GM19328 (cell line): Measurements from ENCODE around the gene FAH.
"Not testable (repeated sequence)": the region's sequence is repeated elsewhere in the genome, so short reads cannot be mapped to it uniquely, and the experiment has no call there.

ENCODE experiments used
- ATAC-seq: cut with Tn5 transposase; IDR thresholded peaks from one replicate; pipeline ENCODE4 v1.9.1; 2021; ENCODE audit warnings: mild to moderate bottlenecking, moderate library complexity; ENCODE audit not compliant: unreplicated experiment

The FAH gene

GRCh38 chr15:80151148-80151547 lies 1.7 kb upstream of the FAH start:
- no peak for ATAC-seq

GRCh38 chr15:80151576-80151975 lies 1.2 kb upstream of the FAH start:
- ATAC-seq: no peak

GRCh38 chr15:80152180-80152895 lies 461 bp upstream of the FAH start:
- peak; percentile 48 for ATAC-seq

GRCh38 chr15:80153900-80154299 lies 1.1 kb downstream of the FAH start:
- no peak for ATAC-seq

DNA sequence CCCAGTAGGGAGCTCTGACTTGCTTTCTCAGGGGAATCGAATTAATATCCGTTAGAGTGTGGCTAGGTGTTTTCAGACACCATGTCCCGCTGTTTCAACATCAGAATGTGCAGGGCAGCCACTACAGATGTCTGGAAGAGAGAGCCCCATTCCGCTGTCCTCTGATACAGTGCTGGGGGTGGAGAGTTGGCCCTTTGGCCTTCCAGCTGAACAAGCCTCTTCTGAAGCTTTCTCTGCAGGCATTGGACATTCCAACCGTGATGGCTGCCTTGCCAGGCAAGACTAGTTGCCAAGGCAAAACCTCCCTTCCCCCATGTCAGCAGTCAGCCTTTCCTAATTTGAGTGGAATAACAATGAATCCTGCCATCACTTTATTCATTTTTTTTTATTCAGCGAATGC lies 1.5 kb downstream of the FAH start:
- no peak for ATAC-seq

- no peak for ATAC-seq
These were observed 2.2 kb downstream of the FAH start for GRCh38 chr15:80155001-80155377.

- ATAC-seq: not testable (repeated sequence)
These were observed 2.8 kb downstream of the FAH start for GRCh38 chr15:80155378-80156175.

- no peak for ATAC-seq
These were observed 3.4 kb downstream of the FAH start for GRCh38 chr15:80156176-80156720.

DNA sequence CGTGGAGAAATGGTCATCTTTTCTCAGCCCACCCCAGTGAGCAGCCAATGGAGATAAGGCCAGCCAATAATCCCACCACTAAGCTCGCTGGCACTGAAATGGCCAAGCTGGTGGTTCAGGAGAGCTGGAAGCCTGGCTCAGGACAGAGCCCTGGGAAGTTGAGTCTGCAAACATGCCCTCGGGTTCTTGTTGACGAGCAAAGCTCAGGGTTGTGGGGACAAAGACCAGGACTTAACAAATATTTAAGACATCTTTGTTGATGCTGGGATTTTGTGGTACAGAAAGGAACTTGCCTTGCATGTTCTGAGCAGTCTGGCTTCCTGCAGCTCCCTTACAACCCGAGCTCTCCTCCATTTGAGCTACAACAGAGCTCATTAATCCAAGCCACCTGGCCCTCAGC lies 4.4 kb downstream of the FAH start:
- no peak for ATAC-seq

- no peak for ATAC-seq
These were observed 6.5 kb downstream of the FAH start for GRCh38 chr15:80159301-80159700.

GRCh38 chr15:80159811-80160569 lies 7.2 kb downstream of the FAH start:
- ATAC-seq: no peak

GRCh38 chr15:80160570-80161156 lies 7.9 kb downstream of the FAH start:
- peak; percentile 61 for ATAC-seq

- no peak for ATAC-seq
These were observed 8.7 kb downstream of the FAH start for GRCh38 chr15:80161468-80162016.

DNA sequence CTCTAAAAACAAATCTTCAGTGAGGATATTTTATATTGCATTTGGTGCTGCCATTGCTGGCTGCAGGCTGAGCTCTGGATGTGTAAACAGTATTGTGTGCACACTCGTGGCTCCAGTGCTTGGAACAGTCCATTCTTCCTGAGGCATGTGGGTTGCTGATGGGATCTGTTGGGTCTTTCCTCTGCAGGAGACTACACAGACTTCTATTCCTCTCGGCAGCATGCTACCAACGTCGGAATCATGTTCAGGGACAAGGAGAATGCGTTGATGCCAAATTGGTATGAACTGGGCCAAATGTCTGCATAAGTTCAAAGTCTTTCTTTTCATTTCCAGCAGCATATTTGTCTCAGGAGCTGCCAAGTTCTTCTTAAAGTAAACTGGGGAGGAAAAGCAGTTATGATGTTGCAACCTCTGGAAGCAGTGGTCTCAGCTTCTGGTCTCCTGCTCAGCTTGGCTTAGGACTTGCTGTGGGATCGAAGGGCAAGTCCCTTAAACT lies 9.3 kb downstream of the FAH start:
- no peak for ATAC-seq

DNA sequence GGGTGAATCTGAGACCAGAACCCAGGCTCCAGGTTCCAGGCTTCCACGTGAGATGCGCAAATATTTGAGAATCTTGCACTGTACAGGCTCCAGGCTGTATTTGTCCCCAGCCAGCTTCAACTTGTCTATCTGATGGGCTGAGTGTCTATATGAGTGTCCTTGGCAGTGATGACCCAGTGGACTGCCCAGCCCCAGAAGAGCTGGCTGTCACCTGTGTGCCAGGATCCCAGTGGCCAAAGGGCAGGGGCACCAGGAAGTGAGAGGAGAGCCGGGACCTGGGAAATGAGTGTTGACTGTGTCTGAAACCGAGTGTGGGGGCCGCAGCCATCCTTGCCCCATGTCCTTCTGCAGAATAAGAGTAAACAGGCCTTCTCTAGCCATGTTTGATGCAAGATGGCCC lies 10.4 kb downstream of the FAH start:
- no peak for ATAC-seq

- ATAC-seq: no peak
These were observed 11.1 kb downstream of the FAH start for GRCh38 chr15:80163897-80164296.

- no peak for ATAC-seq
These were observed 15.1 kb downstream of the FAH start for GRCh38 chr15:80167936-80168335.

DNA sequence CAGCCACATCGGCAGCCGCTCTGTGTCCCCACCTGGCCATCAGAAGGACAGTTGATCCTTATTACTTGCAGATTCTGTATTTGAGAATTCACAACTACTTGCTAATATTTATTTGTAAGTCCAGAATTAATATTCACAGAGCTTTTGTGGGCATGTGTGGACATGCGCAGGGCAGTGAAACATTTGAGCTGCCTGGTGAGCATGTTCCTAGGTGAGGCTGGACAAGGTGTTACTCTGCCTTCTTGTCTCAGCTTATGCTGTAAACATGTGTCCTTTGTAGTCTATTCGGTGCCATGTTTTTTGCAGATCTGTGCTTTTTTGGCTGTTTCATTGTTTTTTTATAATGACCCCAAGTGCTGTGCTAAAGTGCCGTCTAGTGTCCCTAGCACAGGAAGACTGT lies 15.6 kb downstream of the FAH start:
- ATAC-seq: no peak

DNA sequence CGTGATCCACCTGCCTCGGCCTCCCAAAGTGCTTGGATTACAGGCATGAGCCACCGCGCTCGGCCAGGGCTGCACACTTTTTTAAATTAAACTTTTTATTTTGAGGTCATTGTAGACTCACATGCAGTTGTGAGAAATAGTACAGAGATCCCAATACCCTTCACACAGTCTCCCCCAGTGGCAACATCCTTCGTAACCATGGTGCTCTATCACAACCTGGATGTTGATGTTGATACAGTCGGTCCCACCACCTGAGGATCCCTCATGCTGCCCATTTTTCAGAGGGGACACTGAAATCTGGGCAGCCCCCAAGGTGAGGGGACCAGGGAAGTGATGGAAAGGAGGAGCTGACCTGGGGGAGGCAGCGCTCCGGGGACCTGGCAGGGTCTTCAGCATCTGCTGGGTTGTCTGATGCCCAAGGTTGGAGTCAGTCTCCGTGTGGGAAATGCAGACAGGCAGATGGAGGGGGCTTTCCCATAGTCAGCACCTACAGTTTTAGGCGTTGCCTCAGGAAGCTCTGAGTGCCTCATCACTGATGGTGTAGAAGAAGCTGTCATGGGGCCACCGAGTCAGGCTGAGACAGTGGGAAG lies 17.1 kb downstream of the FAH start:
- no peak for ATAC-seq

- no peak for ATAC-seq
These were observed 17.8 kb downstream of the FAH start for GRCh38 chr15:80170596-80170995.
